Heart left ventricle (tissue), 13 donors: Measurements from ENCODE around the gene SULT2B1.

ENCODE experiments used
- POLR2A ChIP-seq, 2 donors: fragments of 450-650 bp; IDR thresholded peaks; one replicate each; pipeline ENCODE4 v1.6.1; 2017; ENCODE audit warnings: antibody characterized with exemption in 2 of 2, mild to moderate bottlenecking in 2 of 2, moderate library complexity in 2 of 2
- TF ChIP-seq, protein P1 (sequence below), 12 donors: fragments of 200-600 bp; sonication (generic) in 4 of 12; IDR thresholded peaks; one replicate each; pipeline versions ENCODE4 v1.5.0 to v1.8.0; 2018 to 2022; ENCODE audit warnings: antibody characterized with exemption in 12 of 12, mild to moderate bottlenecking in 5 of 12
- donor health status: ischemic (EF 13 %, LVEDD 7.1; RV severe dilation, severe dysfunction).
- donor health status: DM: no; HTN: yes; CAD: no.
- donor health status: DM: no; HTN: no; CAD: no.
- donor health status: ischemic (EF 25% LVEDD 6.9; RV normal size, moderate dysfunction).
- donor health status: ischemic (EF 25% LVEDD 5.7; RV mildly dilated, moderate dysfunction).
- donor health status: ischemic (EF 35%, LVEDD 5.7; RV mildly dilated, moderate dysfunction).
- donor health status: nonischemic (EF 11% LVEDD 7.7; RV severe dilation, severe dysfunction).
- donor health status: DM: yes; HTN: yes; CAD: no.
- donor health status: PGD.
- donor health status: ischemic (EF 29% LVEDD 5.4; RV normal size, mild dysfunction).
- donor health status: nonischemic (EF 23%, LVEDD 6.1; RV moderate dilation, normal function).

DNA sequence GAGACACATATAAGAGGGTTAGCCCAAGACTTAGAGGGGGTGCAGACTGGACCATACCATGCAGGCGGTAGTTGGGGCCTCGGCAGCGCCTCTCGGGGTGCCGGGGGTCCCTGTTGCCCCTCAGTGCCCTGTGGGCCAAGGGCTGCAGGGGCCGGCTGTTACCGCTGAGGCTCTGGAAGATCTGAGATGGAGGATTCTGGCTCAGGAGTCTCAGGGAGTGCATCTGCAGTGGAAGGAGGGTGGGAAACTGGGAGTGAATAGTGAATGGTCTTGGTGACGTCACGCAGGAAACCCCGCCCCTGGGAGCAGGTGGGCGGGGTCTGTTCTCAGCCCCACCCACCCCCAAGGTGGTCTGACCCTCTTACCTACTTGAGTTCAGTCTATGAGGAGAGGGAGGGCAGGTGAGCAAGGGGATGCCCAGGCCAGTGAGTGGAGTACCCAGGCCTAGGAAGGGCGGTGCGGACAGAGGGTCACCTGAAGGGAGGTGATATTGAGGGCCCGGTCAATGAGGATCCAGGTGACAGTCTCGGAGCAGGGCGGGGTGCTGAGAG is 86.9 kb downstream of the SULT2B1 start:
- TF ChIP-seq, protein P1, sequence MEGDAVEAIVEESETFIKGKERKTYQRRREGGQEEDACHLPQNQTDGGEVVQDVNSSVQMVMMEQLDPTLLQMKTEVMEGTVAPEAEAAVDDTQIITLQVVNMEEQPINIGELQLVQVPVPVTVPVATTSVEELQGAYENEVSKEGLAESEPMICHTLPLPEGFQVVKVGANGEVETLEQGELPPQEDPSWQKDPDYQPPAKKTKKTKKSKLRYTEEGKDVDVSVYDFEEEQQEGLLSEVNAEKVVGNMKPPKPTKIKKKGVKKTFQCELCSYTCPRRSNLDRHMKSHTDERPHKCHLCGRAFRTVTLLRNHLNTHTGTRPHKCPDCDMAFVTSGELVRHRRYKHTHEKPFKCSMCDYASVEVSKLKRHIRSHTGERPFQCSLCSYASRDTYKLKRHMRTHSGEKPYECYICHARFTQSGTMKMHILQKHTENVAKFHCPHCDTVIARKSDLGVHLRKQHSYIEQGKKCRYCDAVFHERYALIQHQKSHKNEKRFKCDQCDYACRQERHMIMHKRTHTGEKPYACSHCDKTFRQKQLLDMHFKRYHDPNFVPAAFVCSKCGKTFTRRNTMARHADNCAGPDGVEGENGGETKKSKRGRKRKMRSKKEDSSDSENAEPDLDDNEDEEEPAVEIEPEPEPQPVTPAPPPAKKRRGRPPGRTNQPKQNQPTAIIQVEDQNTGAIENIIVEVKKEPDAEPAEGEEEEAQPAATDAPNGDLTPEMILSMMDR (IDR thresholded peaks at IDR 0.05) = no peak
- no peak for TF ChIP-seq POLR2A (IDR thresholded peaks at IDR 0.05)
